HG03060 (cell line): Measurements from ENCODE around the gene RBBP8NL.
"Not testable (repeated sequence)": the region's sequence is repeated elsewhere in the genome, so short reads cannot be mapped to it uniquely, and the experiment has no call there.

Experiments used
- ATAC-seq: cut with Tn5 transposase; IDR thresholded peaks from one replicate; pipeline ENCODE4 v1.9.1; 2021; ENCODE audit warnings: low read depth, moderate number of reproducible peaks; ENCODE audit not compliant: unreplicated experiment

Gene RBBP8NL

GRCh38 chr20:62381202-62381797, 46.0 kb downstream of the RBBP8NL start:
- no peak for ATAC-seq

DNA sequence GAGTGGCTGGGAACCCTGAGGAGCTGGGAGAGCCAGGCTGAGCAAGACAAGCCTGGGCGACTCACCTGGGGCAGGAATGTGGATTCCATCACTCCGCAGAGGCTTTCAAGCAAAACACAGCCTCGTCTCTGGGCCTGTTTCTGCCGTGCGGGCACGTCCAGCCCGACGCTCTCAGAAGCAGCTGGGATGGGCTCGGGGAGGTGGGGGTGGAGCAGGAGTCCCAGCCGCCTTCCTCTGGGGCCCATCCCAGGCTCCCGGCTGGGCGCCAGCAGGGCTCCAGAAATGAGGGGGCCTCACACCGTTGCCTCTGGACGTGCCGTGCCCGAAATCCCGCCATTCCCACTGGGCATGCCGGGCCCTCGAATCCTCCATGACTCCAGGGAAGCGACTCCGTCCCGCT, 49.1 kb downstream of the RBBP8NL start:
- no peak for ATAC-seq

GRCh38 chr20:62377615-62378178, 49.6 kb downstream of the RBBP8NL start:
- ATAC-seq, result no peak

DNA sequence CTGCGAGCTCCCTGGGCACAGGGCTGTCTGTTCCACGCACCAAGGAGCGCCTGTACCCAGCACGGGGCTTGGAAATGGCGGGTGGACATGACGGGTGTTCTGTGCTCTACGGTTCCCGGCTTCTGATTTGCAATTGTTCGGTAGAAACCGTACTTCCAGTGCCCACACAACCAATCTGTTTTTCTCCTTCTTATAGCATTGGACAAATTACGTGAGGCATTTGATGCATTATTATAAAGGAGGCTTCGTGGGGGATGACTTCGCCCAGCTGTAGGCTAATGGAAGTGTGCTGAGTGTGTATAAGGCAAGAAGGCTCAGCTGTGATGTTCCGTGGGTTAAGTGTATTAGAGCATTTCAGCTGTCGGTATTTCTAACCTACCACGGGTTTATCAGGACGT, 50.3 kb downstream of the RBBP8NL start:
- ATAC-seq, result no peak

DNA sequence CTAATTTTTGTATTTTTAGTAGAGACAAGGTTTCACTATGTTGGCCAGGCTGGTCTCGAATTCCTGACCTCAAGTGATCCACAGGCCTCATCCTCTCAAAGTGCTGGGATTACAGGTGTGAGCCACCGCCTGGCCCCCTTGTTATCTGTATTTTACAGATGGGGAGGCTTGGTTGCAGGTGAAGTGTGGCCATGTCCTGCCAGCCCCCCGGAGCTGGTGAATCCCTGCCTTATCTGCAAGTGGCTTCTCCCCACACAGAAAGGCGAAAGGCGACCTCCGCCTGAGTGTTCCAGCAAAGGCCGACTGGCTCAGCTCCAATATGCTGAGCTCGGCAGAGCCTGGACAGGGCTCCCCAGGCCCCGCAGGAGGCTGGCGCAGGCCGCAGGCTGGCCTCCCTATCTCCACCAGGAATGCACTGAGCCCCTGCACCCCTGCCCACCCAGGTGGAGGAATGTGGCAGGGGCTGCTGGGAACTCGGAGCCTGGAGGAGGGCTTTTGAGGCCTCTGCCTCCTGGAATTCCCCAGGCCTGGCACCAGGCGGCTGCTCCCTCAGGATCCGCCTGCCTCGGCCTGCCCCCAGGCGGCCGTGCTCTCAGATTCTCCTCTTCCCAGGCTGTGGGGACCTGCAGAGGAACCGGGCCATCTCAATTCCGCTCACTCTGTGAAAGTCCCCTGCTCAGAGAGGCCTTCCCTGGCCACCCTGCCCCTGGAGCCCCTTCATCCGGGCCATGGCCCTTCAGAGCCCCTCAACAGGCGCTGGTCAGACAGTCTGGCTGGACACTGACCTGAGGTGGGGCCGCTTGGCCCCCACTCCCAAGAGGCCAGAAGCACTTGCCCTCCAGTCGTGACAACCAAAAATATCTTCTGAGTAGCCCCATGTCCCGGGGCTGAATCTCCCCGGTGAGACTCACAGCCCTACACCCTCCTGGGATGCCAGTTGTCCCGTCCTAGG, 51.0 kb downstream of the RBBP8NL start:
- no peak for ATAC-seq

DNA sequence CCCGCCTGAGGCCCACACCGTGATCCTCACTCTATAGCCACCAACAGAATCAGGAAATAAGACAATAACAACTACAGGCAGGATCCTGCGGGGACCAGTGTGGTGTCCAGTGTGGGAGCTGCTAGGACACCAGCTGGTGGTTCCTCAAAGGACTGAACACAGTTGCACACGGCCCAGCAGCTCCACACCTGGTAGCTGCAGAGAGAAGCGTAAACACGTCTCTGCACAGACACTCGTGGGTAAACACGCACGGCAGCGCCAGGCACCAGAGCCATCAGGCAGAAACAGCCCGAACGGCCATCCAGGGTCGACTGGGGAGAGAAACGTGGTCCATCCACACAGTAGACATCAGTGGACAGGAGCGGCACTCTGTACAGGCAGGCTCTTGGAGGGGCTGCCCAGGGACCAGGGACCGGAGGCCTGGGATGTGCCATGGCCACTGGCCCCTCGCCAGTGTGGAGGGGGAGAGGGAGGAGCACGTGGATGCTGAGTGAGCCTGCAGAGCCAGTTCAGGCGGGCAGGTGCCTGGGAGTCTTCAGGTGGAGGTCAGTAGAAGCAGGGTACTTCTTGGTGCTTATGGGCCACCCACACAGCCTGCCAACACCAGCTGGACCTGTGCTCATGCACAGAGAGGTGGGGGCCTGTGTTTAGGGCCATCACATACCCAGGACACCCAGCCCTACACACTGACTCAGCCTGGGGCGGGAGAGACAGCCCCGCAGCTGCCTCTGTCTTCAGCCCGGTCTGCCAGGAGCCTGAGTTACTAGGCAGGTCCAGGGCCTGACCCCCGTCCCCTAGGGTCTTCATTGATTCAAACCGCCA, 52.8 kb downstream of the RBBP8NL start:
- ATAC-seq, result no peak

DNA sequence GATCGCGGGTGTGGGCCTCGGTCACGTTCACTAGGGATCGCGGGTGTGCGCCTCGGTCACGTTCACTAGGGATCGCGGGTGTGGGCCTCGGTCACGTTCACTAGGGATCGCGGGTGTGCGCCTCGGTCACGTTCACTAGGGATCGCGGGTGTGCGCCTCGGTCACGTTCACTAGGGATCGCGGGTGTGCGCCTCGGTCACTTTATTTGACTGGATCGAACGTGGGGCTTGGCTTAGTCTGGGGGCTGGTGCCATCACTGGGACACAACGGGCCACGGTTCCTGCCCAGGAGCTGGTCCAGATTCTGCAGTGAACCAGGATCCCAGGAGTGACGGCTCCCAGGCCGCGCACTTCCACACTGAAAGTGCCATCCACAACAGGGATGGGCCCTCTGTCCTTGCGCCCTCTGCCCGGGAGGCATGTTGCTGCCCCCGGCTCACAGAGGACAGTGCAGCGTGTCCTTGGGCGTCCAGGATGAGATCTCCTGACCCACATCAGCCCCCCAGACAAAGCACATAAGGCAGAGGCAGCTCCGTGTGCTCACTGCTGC, 53.6 kb downstream of the RBBP8NL start:
- not testable (repeated sequence) for ATAC-seq

GRCh38 chr20:62372042-62372993, 55.0 kb downstream of the RBBP8NL start:
- no peak for ATAC-seq

DNA sequence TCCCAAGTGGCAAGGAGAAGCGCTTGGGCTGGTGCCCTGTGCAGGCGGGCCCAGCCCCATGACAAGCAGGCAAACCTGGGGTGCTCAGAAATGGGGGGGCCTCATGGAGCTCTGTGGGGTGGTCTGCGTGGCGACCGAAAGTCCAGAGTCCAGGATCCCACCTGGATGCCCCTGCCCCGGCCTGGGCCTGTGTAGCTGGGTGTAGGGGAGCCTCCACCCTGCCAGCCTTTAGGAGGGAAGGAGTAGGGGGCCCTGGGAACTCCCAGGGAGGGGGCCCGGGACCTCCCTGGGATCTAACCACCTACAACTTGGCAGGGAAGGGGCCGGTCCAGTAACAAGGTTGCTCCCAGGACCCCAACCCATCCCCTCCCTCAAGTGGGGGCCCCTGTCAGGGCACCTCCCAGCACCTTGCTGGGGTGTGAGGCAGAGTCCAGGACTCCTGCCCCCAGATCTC, 55.7 kb downstream of the RBBP8NL start:
- ATAC-seq, result no peak

DNA sequence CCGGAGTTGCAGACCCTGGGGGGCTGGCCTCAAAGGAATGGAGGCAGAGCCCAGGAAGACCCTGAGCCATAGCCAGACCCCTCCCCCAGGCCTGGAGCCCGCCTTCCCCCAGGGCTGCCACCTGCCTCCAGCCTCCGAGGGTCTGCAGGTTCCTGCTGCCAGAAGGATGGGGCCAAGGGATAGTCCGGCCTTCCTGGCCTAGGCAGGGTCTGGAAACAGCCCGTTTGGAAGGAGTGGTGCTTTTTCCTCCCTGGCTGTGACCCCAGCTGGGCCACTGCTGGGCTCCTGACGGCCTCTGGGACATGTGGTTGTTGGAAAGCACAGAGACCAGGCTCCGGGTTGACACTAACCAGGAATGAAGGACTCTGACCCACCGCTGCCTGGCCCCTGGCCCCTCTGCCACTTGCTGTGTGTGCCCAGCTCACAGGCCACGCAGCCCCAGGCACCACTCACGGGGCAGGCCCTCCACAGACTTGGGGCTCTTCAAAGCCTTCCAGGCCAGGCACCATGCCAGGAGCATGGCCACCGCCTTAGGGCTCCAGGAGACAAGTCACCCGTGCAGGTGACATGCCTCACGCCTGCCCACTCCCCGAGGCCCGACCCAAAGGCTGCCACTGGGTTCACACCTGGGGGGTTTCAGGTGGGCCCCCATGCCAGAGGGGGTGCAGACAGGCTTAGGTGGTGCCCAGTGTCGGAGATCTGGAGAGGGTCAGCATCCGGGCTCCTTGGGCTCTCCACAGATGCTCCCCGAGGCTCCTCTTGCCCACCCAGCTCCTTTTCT, 56.3 kb downstream of the RBBP8NL start:
- no peak for ATAC-seq

- no peak for ATAC-seq
Observed at GRCh38 chr20:62370115-62370806, 57.1 kb downstream of the RBBP8NL start.

- no peak for ATAC-seq
Observed at GRCh38 chr20:62369815-62370114, 57.6 kb downstream of the RBBP8NL start.

- no peak for ATAC-seq
Observed at GRCh38 chr20:62368976-62369814, 58.1 kb downstream of the RBBP8NL start.

GRCh38 chr20:62368392-62368975, 58.9 kb downstream of the RBBP8NL start:
- no peak for ATAC-seq

DNA sequence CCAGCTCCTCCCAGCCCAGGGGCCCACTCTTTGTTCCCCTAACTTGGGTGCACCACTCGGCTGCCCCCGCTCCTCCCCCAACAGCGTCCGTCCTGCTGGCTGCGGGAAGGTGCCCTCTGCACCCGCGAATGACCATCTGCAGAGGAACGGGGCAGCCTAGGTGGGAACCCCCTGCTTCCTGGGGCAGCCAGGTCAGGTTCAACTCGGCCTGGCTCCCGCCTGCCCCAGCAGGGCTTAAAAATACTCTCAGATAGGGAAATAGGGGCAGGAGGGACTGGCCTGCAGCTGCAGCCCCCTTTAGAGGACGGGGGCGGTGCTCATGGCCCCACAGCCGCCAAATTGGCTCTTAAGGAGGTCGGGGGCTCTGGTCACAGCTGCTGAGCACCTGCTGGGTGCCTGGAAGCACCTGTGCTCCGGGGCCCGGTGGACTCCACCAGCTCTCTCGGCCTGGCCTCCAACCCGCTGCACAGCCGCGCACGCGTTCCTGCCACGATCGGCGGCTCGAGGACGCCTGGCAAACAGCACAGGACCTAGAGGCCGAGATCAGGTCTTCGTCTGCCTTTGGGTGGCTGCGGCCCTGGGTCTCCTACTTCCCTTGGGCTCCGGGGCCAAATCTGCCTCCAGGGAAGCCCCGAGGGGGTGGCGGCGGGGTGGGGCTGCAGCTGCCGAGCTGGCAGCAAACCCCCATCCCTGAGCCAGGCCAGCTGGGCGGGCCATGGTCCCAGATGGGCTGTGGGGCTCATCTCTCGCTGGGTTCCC, 59.5 kb downstream of the RBBP8NL start:
- no peak for ATAC-seq

- no peak for ATAC-seq
Observed at GRCh38 chr20:62367136-62367632, 60.2 kb downstream of the RBBP8NL start, which contains the start of gene LAMA5. Gene LAMA5, minus strand, starts transcription at chr20:62367312. Its CDS starts 67 bp downstream, at chr20:62367245.
